ENCODE results near the gene MSRB2.

DNA sequence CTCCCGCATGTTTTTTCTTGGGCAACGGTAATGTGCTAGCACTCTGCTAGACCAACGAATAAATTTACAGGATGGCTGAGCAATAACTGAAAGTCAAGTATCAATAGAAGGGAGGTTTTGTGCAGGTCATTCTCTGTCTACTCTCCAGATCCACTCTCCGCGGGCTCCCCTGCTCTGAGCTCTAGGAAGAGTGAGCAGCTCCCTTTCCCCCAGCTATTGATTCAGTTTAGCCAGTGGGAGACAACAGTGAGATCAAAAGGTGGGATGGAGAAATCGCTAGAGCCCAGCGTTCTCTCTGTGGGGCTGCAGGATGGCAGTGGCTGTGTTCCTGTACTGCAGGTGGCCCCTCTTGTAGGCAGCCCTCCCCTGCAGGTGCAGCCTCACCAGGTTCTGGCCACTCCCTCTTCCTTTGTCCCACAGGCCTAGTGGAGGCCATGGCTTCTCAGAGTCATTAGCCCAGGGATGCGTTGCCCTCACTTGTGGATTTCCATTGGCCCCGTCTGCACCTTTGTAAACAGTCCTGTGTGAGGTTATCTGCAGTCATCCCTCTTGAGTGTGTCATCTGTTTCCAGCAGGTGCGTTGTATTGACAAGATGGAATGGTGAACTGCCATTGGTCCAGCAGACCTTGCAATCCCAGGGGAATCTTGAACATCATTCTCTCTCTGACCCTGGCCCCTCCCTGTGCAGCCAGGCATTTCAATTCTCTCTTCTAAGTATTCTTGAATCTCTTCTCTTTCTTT lies 11.1 kb downstream of the MSRB2 start:
- TF ChIP-seq POLR2A (IDR thresholded peaks at IDR 0.05; ENCODE audit: low read length) (no peak), GATA1 (IDR thresholded peaks at IDR 0.05; ENCODE audit: low read depth, low read length) (no peak)
